HepG2 (cell line): ENCODE measurements around the gene FYTTD1. TPM values are rescaled to one million over a fixed set of nuclear protein-coding genes. Genes with fewer than 3 reads are reported as not detected.

Experiments
- BATF2 ChIP-seq: sonication (generic); formaldehyde crosslinking; IDR thresholded peaks from 2 replicates; pipeline ENCODE4 v1.8.0; 2022; ENCODE audit warnings: mild to moderate bottlenecking, missing genetic modification reagents, moderate library complexity
- BHLHE40 ChIP-seq: IDR thresholded peaks from 2 replicates; pipeline ENCODE4 v1.6.1; 2011; ENCODE audit warnings: low read length, improper control_type of control experiment
- CC2D1A ChIP-seq: sonication (generic); formaldehyde crosslinking; IDR thresholded peaks from 2 replicates; pipeline ENCODE4 v1.8.1; 2023; ENCODE audit warnings: mild to moderate bottlenecking, missing genetic modification reagents
- NR1H2 ChIP-seq: sonication (generic); formaldehyde crosslinking; IDR thresholded peaks from 2 replicates; pipeline ENCODE4 v1.8.1; 2022; ENCODE audit warnings: low read depth, missing genetic modification reagents, borderline replicate concordance
- TEAD3 ChIP-seq: optimal IDR thresholded peaks from 2 replicates; pipeline ENCODE3; 2016; ENCODE audit warnings: borderline replicate concordance
- ZFP36L1 ChIP-seq: sonication (generic); formaldehyde crosslinking; IDR thresholded peaks from 2 replicates; pipeline ENCODE4 v1.8.0; 2022; ENCODE audit warnings: mild to moderate bottlenecking, missing genetic modification reagents, moderate library complexity
- ZHX2 ChIP-seq, 2 experiments: sonication (generic) in 1 of 2; formaldehyde crosslinking in 1 of 2; IDR thresholded peaks; 2 replicates each; pipeline versions ENCODE4 v1.6.1 to v1.9.0; 2014 to 2022; ENCODE audit warnings: antibody characterized with exemption in 1 of 2, borderline replicate concordance in 1 of 2, inconsistent platforms in 1 of 2, low read depth in 1 of 2, missing genetic modification reagents in 1 of 2
- ZNF558 ChIP-seq: sonication (generic); formaldehyde crosslinking; IDR thresholded peaks from 2 replicates; pipeline ENCODE4 v1.9.0; 2022; ENCODE audit warnings: mild to moderate bottlenecking, missing genetic modification reagents, borderline replicate concordance
- polyA plus RNA-seq, 8 experiments: library from polyadenylated mRNA; depleted of rRNA in 3 of 8; stranded (reverse) in 7 of 8; unstranded in 1 of 8; fragments of >200 nt; fragmentation: Illumina TruSeq in 4 of 8; extraction: Trizol in 4 of 8; gene quantifications; 2 replicates each; pipeline versions ENCODE4 v1.2.1 to v1.2.3, GENCODE V29; 2011 to 2016; ENCODE audit warnings: low read depth in 4 of 8, missing spikeins in 1 of 8, mixed read lengths in 1 of 8; ENCODE audit not compliant: insufficient read depth in 1 of 8
- total RNA-seq, 5 experiments: library from RNA; depleted of rRNA; stranded (reverse); fragments of >200 nt; fragmentation: Illumina TruSeq; extraction: Trizol; gene quantifications; 2 replicates each; pipeline ENCODE4 v1.2.3, GENCODE V29; 2016; ENCODE audit warnings: low read depth in 1 of 5

FYTTD1 gene
- total and polyA plus RNA-seq, 2 of the 13 experiments (the other 11 are each of a cell fraction or from before 2014, with no cell fraction given), result 6.5 to 28.8 TPM

- TF ChIP-seq ZHX2 (IDR thresholded peaks at IDR 0.05; ENCODE audit: low read depth), result no peak
- no peak for TF ChIP-seq ZHX2 (CRISPR knock-in tag; IDR thresholded peaks at IDR 0.05; ENCODE audit: borderline replicate concordance)
- no peak for TF ChIP-seq TEAD3 (CRISPR knock-in tag)
- no peak for TF ChIP-seq ZFP36L1
- TF ChIP-seq NR1H2 (CRISPR knock-in tag), result no peak
- no peak for TF ChIP-seq BATF2 (CRISPR knock-in tag)
- TF ChIP-seq ZNF558, result no peak
- no peak for TF ChIP-seq CC2D1A
- no peak for TF ChIP-seq BHLHE40
Measured at GRCh38 chr3:197790033-197790432, 40.4 kb downstream of the FYTTD1 start (continued).
